HG02840 (cell line): ENCODE data around the gene BATF.
A peak's percentile ranks its signal among the peaks of the same experiment; 100 is the strongest.

ENCODE experiments used
- ATAC-seq: cut with Tn5 transposase; IDR thresholded peaks from one replicate; pipeline ENCODE4 v1.9.1; 2021; ENCODE audit warnings: mild to moderate bottlenecking, moderate library complexity, moderate number of reproducible peaks; ENCODE audit not compliant: unreplicated experiment, low FRiP score

Gene BATF

DNA sequence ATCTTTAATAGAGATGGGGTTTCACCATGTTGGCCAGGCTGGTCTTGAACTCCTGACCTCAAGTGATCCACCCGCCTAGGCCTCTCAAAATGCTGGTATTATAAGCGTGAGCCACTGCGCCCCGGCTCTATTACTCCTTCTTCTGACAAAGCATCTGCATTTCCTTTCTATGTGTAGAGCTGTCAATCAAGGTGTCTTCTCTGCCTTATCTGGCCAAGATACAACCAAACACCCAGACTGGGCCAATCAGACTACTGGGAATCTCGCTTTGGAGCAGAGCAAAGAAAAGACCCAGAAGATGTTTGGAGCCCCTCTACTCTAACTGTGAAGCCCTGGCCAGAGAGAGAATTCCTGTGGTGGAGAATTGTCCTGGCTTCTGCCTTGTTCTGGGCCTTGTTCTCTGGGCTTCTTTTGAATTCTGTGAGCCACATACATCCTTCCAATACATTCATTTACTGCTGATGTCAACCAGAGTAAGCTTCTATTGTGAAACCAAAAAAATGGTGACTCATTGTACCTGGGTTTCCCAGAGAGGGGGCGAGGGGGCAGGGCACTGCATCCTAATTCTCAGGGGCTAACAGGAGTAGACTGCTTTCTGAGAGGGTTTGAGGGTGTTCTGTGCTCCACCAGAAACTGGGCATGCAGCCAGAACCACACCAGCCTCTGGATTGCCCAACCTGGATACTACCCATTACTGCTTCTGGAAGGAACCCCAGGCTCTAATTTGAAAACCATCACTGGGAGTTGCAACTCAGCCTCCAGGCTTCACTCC is 37.4 kb downstream of the BATF start:
- ATAC-seq = no peak

DNA sequence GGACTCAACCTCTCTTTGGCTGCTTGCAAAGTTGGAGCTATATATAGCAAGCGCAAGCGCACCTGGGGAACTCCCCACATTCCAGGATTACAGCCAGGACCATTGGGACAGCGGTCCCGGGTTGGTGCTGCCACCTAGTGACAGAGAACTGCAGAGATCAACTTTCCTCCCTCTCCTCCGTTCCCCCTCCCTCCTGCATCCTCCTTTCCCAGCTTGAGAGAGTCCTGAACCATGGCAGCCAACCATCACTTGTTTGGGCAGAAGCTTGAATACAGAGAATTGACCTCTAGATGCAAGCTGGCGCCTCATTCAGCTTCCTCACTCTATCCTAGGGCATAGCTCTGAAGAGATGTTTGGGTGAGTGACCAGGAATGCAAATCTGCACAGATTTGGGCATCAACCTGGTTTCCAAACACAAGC is 38.8 kb downstream of the BATF start:
- no peak for ATAC-seq

DNA sequence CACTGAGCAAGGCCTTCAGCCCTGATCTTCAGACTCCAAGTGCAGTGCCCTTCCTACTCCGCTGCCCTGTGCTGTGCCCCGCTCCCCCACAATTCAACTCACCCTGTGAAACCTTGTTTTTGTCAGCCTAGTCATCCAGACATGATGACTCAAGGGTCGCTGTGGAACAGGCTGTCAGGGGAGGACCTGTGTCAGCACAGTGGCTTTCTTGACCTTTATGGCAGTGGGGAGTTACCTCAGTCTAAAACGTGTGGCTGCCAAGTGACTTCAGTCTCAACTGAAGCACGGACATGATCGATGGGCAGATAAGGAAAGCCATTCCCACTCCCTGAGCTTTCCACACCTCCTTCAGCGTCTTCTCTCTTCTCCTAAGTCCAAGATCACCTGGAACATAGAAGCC is 39.8 kb downstream of the BATF start:
- no peak for ATAC-seq

GRCh38 chr14:75562489-75562888 is 40.2 kb downstream of the BATF start:
- no peak for ATAC-seq

DNA sequence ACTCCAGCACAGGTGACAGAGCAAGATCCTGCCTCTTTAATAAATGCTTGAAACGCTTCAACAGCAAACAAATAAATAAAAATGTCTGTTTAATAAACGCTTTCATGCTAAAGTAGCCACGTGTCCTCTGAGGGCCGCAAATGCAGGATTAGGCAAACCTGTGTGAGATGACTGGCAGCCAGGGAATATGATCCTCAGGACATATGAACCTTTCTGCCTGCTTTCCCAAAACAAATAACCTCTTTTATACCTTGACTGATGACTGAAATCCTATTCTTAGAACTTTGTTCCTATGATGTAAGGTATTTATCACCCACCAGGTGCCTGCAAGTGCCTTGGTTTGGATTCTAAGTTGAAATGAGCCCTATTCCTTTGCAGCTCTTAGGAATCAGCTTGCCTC is 41.7 kb downstream of the BATF start:
- ATAC-seq = no peak

DNA sequence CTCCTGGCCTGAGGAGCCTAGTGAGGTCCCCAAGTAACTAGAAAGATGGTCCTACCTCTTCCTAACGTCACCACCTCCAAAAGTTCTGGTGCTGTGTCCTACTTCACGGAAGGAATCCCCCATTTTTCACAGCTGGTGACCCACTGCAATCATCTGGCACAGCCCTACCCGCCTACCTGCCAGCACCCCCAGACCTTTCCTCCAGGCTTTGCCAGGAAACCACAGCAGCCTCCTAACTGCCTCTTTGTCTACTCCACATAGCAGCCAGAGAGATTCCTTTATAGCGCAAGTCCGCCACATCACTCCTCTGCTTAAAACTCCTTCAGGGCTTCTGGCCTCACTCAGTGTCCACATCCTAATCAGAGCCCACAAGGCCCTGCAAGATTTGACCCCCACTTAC is 42.8 kb downstream of the BATF start:
- ATAC-seq = no peak

DNA sequence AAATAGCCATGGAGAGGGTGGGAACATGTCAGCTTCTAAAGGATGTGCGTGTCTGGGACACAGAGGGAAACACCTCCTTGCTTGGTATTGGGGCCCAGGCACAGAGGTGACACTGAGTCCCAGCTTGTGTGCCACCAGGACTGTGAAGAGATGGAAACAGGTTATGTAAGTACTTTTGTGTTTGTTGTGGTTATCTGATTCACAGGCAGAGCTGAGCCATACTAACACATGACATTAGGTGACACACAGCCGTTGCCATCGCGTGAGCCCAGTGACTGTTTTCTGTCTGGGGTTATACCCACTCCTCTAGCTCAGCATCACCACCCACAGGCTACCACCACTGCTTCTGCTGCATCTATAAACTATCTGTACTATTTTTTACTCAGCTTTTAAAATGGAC is 44.1 kb downstream of the BATF start:
- ATAC-seq = no peak

DNA sequence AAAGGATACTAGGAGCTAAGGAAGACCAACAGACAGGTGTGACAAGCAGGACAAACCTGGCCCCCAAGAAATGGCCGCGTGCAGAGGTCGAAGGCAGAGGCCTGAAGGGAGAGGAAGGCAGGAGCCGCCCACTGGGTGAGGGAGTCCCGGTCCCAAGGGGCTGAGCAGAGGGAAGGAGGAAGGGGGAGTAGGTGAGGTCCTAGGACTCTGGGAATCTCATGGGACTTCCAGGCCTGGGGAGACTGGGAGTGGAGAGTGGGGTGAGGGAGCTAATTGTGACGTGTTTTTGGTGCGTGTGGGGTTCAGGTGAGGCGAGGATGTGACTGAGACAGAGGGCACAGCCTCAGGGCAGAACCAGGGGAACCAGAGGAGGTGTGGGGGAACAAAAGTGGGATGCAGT is 44.5 kb downstream of the BATF start:
- ATAC-seq = no peak

- no peak for ATAC-seq
Measured at GRCh38 chr14:75568140-75568539, 45.9 kb downstream of the BATF start.

GRCh38 chr14:75568791-75569190 is 46.5 kb downstream of the BATF start:
- no peak for ATAC-seq

DNA sequence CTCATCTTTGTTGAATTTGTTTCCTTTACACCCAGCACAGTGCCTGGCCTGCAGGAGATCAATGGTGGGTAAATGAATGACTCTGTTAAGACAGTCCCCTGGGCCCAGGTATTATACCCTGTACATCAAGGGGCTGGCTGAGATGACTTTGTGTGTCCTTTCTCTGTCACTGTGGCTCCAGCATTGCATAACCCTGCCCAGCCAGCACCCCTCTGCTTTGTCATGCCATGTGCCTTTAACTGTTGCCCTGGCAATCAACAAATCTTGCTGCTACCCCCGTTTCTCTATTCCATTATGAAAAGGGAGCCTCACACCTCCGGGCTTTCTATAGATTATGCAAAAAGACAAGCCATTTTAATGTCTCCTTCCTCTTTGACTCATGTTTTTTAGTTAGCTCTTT is 48.5 kb downstream of the BATF start:
- no peak for ATAC-seq

DNA sequence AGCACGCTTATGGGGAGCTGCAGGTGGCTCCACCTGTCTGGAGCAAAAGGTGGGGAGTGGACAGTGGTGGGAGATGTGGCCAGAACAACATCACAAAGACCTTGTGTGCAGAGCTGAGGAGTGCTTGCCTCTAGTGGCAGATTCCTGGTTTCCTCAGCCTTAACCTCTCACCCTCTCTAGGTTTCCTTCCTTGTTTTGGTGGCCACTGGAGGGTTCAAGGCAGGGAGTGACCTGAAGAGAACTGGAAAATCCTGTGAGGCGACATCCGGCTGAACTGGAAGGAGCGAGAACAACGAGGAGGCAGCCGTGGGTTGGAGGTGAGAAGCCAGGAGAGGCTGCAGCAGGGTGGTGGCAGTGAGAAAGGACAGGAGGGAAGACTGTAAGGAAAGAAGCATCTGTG is 49.8 kb downstream of the BATF start:
- ATAC-seq = no peak

GRCh38 chr14:75577090-75577489 is 54.8 kb downstream of the BATF start:
- ATAC-seq = no peak

GRCh38 chr14:75577729-75578101 is 55.4 kb downstream of the BATF start:
- ATAC-seq = peak; percentile 81

GRCh38 chr14:75578102-75578785 is 56.0 kb downstream of the BATF start, which contains the start of gene FLVCR2:
TSS of gene FLVCR2 (plus strand) at chr14:75578620. CDS start at chr14:75578973, 353 bp downstream.
- peak; percentile 42 for ATAC-seq

- ATAC-seq = no peak
Measured at GRCh38 chr14:75578786-75579337, 56.6 kb downstream of the BATF start.

DNA sequence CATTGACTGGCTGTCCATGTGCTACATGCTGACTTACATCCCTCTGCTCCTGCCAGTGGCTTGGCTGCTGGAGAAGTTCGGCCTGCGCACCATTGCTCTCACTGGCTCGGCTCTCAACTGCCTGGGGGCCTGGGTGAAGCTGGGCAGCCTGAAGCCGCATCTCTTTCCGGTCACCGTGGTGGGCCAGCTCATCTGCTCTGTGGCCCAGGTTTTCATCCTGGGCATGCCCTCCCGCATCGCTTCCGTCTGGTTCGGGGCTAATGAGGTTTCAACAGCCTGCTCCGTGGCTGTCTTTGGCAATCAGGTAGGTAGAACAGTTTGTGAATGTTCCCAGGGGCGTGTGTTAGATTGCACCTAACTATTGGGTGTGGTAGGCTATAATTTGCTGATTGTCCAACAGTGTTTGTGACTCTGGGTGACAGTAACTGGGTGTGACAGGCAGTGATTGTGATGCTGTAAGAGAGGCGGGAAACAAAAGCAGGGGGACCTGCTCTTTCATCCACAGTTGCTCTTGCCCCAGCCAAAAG is 57.1 kb downstream of the BATF start:
- no peak for ATAC-seq

DNA sequence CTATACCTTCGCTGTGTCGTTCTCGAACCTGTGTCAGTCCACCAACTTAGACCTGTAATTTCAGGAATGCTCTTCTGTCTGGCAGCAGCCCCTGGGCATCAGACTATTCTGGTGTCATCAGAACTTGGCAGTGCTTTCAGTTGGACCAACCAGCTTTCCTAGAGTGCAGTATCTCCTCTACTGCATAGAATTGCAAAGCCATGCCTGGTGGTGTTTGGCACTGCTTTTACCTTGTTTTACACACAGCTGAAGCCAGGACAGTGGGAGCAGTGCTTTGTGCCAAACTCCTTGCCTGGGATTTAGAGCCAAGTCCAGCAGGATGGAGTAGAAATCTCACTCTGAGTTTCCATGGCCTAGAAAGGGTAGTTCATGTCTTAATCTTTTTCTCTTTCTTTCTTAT is 57.6 kb downstream of the BATF start:
- ATAC-seq = no peak

GRCh38 chr14:75587388-75587787 is 65.1 kb downstream of the BATF start:
- no peak for ATAC-seq

DNA sequence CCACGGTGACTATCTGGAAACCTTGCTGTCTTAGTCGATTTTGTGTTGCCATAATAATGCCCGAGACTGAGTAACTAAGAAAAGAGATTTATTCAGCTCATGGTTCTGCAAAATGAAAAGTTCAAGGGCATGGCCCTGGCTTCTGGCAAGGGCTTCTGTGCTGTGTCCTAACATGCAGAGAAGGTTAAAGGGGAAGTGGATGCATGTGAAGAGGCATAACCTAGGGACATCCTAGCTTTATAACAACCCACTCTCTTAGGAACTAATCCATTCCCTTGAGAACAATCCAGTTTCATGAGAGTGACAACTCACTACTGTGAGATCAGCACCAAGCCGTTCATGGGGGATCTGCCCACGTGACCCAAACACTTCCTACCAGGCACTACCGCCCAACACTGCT is 67.7 kb downstream of the BATF start:
- ATAC-seq = no peak

- ATAC-seq = no peak
Measured at GRCh38 chr14:75591331-75591946, 69.2 kb downstream of the BATF start.
